Measurements from ENCODE around the gene SPACA6. TPM values are rescaled to one million over a fixed set of nuclear protein-coding genes. Genes with fewer than 3 reads are reported as not detected.
"Not testable (repeated sequence)": the region's sequence is repeated elsewhere in the genome, so short reads cannot be mapped to it uniquely, and the experiment has no call there.

Gene SPACA6
- total RNA-seq, 1 experiment from 2014 or later = 18.9 TPM

GRCh38 chr19:51675911-51676565 is 17.1 kb upstream of the SPACA6 start:
- not testable (repeated sequence) for H4K8ac ChIP-seq (replicated peaks; ENCODE audit: insufficient read length, low read depth, low read length); H3K79me1 ChIP-seq (ENCODE audit: insufficient read depth, low read depth, low read length, poor library complexity, severe bottlenecking); H3K4me2 ChIP-seq (ENCODE audit: insufficient read depth, insufficient read length, low read length); H3K23me2 ChIP-seq (ENCODE audit: insufficient read length, low read depth, low read length, poor library complexity, severe bottlenecking); H2BK120ac ChIP-seq (ENCODE audit: low read depth, low read length, poor library complexity, severe bottlenecking); H3K18ac ChIP-seq (ENCODE audit: insufficient read length, low read depth, low read length); H2BK5ac ChIP-seq (ENCODE audit: insufficient read length, low read length); H3K27ac Mint-ChIP-seq; H3K23ac ChIP-seq (ENCODE audit: insufficient read length, low read depth, low read length); H3T11ph ChIP-seq (ENCODE audit: low read length); H2AK5ac ChIP-seq (ENCODE audit: insufficient read length, low read length); H2BK20ac ChIP-seq (ENCODE audit: low read depth, low read length, poor library complexity, severe bottlenecking); H3K56ac ChIP-seq (ENCODE audit: insufficient read length, low read depth, low read length); H4K5ac ChIP-seq (ENCODE audit: insufficient read length, low read depth, low read length); H4K91ac ChIP-seq (ENCODE audit: insufficient read length, low read depth, low read length); H3K14ac ChIP-seq (ENCODE audit: insufficient read depth, low read length); H3K4me1 ChIP-seq (ENCODE audit: insufficient read depth, low read length); H3K27ac ChIP-seq (ENCODE audit: insufficient read length, low read depth, low read length); H2AFZ ChIP-seq (ENCODE audit: low read length); H2BK12ac ChIP-seq (ENCODE audit: insufficient read length, low read depth, low read length); H3K27me3 ChIP-seq (ENCODE audit: insufficient read depth, low read length); H3K4ac ChIP-seq (ENCODE audit: low read depth, low read length); H3K4me1 Mint-ChIP-seq; H2BK15ac ChIP-seq (ENCODE audit: low read depth, low read length); H3K36me3 Mint-ChIP-seq (ENCODE audit: insufficient read depth in 1 of 3, low read depth in 3 of 3); H3K4me3 Mint-ChIP-seq; DNase-seq; H3K9ac ChIP-seq (ENCODE audit: extremely low read depth, insufficient read length, low read length); H4K20me1 ChIP-seq (ENCODE audit: control insufficient read depth, insufficient read depth, insufficient read length); H3K9me3 ChIP-seq (ENCODE audit: control insufficient read depth, low read depth, low read length); H3K79me2 ChIP-seq (ENCODE audit: insufficient read depth, low read length)
- TF ChIP-seq CTCF (conservative IDR thresholded peaks at IDR 0.05) = peak; percentile 67; the same call in 2 of the 3 replicates
- peaks cover 8 to 50% of the 10 kb centered on the region in 2 experiments for H3K9me3 Mint-ChIP-seq
- peaks cover 24% of the 10 kb centered on the region for H3K27me3 Mint-ChIP-seq (ENCODE audit: low read depth)
- WGBS (ENCODE audit: extremely low coverage, insufficient read length, low lambda C conversion rate) = no CpG with 5 or more reads among the region's 7 CpGs
